NCI-H1930 (cell line): ENCODE results near the gene ELN.
A peak's percentile ranks its signal among the peaks of the same experiment; 100 is the strongest.
"Not testable (repeated sequence)": the region's sequence is repeated elsewhere in the genome, so short reads cannot be mapped to it uniquely, and the experiment has no call there.

Source experiments
- DNase-seq, 2 experiments: peaks; one replicate each; lab custom pipeline; 2025; lab: John Stamatoyannopoulos, UW

The ELN gene

GRCh38 chr7:74044366-74045350 is 16.7 kb downstream of the ELN start:
- no peak for DNase-seq

- not testable (repeated sequence) for DNase-seq
Observed at GRCh38 chr7:74046581-74046980, 18.6 kb downstream of the ELN start.

- no peak for DNase-seq
Observed at GRCh38 chr7:74047804-74048380, 19.9 kb downstream of the ELN start.

- DNase-seq: no peak
Observed at GRCh38 chr7:74048999-74049599, 21.1 kb downstream of the ELN start.

DNA sequence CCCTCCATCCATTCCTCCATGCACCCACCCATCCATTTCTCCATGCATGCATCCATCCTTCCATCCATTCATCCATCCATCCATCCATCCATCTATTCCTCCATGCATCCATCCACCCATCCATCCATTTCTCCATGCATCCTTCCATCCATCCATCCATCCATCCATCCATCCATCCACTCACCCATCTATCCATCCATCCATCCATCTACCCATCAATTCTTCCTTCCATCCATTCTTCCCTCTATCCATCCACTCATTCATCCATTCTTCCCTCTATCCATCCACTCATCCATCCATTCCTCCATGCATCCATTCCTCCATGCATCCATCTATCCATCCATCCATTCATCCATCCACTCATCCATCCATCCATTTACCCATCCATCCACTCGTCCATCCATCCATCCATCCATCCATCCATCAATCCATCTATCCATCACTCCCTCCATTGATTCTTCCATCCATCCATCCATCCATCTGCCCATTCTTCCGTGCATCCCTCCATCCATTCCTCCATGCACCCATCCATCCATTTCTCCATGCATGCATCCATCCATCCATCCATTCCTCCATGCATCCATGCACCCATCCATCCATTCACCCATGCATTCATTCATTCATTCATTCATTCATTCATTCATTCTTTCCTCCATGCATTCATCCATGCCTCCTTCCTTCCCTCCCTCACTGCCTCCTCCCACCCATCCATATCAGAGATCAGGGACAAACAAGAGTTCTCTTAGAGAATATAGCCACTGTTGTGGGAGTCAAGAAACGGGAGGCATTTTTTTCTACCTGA is 22.2 kb downstream of the ELN start:
- no peak for DNase-seq

GRCh38 chr7:74051193-74051592 is 23.2 kb downstream of the ELN start:
- DNase-seq: no peak

DNA sequence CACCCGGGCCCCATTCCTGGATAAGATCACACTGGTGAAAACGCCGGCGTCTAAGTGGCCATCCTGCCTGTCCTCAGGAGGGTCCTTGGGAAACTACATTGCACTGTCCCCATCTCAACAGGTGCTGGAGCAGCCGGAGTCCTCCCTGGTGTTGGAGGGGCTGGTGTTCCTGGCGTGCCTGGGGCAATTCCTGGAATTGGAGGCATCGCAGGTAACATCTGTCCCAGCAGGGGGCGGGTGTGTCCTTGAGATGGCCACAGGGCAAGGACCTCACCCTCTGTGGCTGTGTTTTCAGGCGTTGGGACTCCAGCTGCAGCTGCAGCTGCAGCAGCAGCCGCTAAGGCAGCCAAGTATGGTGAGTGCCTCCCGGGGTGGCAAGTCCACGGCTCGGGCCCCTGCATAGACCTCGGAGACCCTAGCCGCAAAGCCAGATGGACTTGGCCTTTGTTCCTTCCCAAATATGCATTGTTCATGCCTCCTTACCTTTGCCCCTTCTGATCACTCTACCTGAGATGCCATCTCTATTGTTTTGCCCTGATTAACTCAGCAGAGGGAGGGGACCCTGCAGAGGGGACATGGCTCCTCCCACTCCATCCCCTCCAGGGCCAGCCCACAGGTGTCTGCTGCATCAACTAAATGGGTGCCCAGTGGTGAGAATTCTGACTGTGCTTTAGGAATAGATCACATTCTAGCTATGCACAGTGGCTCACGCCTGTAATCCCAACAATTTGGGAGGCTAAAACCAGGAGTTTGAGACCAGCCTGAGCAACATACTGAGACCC is 23.8 kb downstream of the ELN start:
- peak in 1 of 2 experiments; percentile 51 for DNase-seq

GRCh38 chr7:74052628-74053027 is 24.7 kb downstream of the ELN start:
- DNase-seq: no peak

GRCh38 chr7:74053589-74054186 is 25.7 kb downstream of the ELN start:
- no peak for DNase-seq

GRCh38 chr7:74056096-74056915 is 28.3 kb downstream of the ELN start:
- DNase-seq: no peak

DNA sequence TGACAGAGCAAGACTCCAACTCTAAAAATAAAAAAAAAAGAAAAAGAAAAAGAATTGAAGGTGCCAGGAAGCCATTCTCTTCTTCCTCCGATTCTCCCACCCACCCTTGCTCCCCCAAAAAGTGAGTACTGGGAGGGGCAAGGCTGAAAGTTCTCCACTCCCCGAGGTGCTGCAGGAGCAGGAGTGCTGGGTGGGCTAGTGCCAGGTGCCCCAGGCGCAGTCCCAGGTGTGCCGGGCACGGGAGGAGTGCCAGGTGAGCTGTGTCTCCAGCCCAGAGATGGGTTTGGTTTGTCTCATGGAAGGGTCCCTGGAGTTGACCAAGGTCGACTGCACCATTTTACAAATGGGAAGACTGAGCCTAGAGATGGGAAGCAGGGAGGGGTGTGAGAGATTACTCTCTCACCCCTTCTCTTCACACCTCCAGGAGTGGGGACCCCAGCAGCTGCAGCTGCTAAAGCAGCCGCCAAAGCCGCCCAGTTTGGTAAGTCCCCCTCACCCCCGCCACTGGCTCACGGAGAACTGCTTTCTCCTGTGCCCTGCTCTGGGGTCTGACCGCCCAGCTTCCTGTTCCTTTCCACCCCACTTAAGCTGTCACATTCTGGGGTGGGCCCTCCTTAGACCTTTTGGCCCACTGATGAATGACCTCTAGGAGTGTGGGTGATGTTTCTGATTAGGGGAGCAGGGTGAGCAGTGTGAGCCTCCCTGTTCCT is 29.4 kb downstream of the ELN start:
- no peak for DNase-seq

GRCh38 chr7:74057987-74058386 is 30.0 kb downstream of the ELN start:
- no peak for DNase-seq

GRCh38 chr7:74058486-74058885 is 30.5 kb downstream of the ELN start:
- no peak for DNase-seq

- no peak for DNase-seq
Observed at GRCh38 chr7:74059037-74059436, 31.1 kb downstream of the ELN start.

- DNase-seq: no peak
Observed at GRCh38 chr7:74059681-74060588, 32.0 kb downstream of the ELN start.

- DNase-seq: no peak
Observed at GRCh38 chr7:74061840-74062539, 34.0 kb downstream of the ELN start.

DNA sequence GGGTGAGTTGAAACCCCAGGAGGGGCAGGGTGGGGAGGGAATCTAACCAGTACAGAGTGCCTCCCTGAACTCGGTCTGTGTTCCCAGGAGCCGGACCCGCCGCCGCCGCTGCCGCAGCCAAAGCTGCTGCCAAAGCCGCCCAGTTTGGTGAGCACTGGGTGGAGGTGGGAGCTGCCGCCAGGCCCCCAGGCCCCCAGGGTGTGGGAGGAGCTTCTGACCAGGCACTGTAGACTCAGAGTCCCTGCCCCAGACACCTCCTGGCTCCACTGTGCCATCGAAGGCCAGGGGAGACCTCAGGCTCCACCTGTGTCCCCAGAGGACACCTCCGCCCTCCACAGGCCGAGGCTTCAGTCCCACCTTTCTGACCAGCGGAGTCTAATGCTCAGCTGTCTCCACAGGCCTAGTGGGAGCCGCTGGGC is 35.3 kb downstream of the ELN start:
- no peak for DNase-seq

DNA sequence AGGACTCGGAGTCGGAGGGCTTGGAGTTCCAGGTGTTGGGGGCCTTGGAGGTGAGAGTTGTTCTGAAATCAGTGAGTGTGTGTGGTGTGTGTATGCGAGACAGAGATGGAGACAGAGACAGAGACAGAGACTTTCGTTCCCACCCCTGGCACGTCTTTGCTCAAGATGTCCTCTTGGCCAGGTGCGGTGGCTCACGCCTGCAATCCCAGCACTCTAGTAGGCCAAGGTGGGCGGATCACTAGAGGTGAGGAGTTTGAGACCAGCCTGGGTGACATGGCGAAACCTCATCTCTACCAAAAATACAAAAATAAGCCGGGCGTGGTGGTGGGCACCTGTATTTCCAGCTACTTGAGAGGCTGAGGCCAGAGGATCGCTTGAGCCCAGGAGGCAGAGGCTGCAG is 35.7 kb downstream of the ELN start:
- no peak for DNase-seq
